Fibroblast of gingiva (primary cell): ENCODE measurements around the gene DDX5.
"Not testable (repeated sequence)": the region's sequence is repeated elsewhere in the genome, so short reads cannot be mapped to it uniquely, and the experiment has no call there.

ENCODE experiments used
- DNase-seq: peaks from one replicate; pipeline ENCODE4 v3.0.0-alpha.2; 2011; ENCODE audit warnings: low read depth

The DDX5 gene

GRCh38 chr17:64507413-64507782 is 1.3 kb upstream of the DDX5 start:
- DNase-seq, result peak; percentile 64

- peak; percentile 100 for DNase-seq
Observed at GRCh38 chr17:64506576-64507412, 705 bp upstream of the DDX5 start, which contains the start of gene CEP95. TSS of gene CEP95 (plus strand) at chr17:64506977. CDS start at chr17:64507098, 121 bp downstream.

GRCh38 chr17:64505340-64506200 is 519 bp downstream of the DDX5 start:
- DNase-seq, result peak; percentile 93

- peak; percentile 34 for DNase-seq
Observed at GRCh38 chr17:64504769-64505339, 1.2 kb downstream of the DDX5 start.

GRCh38 chr17:64503821-64504768 is 2.0 kb downstream of the DDX5 start:
- peak; percentile 37 for DNase-seq

GRCh38 chr17:64503341-64503740 is 2.7 kb downstream of the DDX5 start:
- no peak for DNase-seq

GRCh38 chr17:64502809-64503208 is 3.3 kb downstream of the DDX5 start:
- no peak for DNase-seq

GRCh38 chr17:64502021-64502420 is 4.1 kb downstream of the DDX5 start:
- DNase-seq, result no peak

GRCh38 chr17:64500862-64501765 is 5.0 kb downstream of the DDX5 start:
- no peak for DNase-seq

GRCh38 chr17:64500487-64500859 is 5.6 kb downstream of the DDX5 start:
- no peak for DNase-seq

GRCh38 chr17:64499805-64500486 is 6.1 kb downstream of the DDX5 start:
- no peak for DNase-seq

GRCh38 chr17:64498308-64499203 is 7.5 kb downstream of the DDX5 start:
- DNase-seq, result no peak

GRCh38 chr17:64497565-64498035 is 8.5 kb downstream of the DDX5 start:
- DNase-seq, result no peak

GRCh38 chr17:64496786-64497564 is 9.1 kb downstream of the DDX5 start, which contains the start of gene POLG2:
TSS of gene POLG2 (minus strand) at chr17:64497054. CDS start at chr17:64496968, 86 bp downstream.
- DNase-seq, result peak; percentile 92

GRCh38 chr17:64496348-64496785 is 9.7 kb downstream of the DDX5 start:
- no peak for DNase-seq

GRCh38 chr17:64495300-64495699 is 10.8 kb downstream of the DDX5 start:
- DNase-seq, result not testable (repeated sequence)

- DNase-seq, result no peak
Observed at GRCh38 chr17:64494121-64494520, 12.0 kb downstream of the DDX5 start.
